ENCODE data around the gene ZNF488. TPM values are rescaled to one million over a fixed set of nuclear protein-coding genes. Genes with fewer than 3 reads are reported as not detected.

Gene ZNF488
- polyA plus RNA-seq, 1 donor from 2014 or later = 0.85 TPM

GRCh38 chr10:47396311-47396717, 12.2 kb upstream of the ZNF488 start:
- Histone ChIP-seq H3K4me3 (ENCODE audit: low read length) (no peak overlapping the region), H2AFZ (ENCODE audit: low read depth, low read length) (no peak overlapping the region)
- TF ChIP-seq EZH2 (IDR thresholded peaks at IDR 0.05; ENCODE audit: borderline replicate concordance, insufficient read depth, low read length, poor library complexity, severe bottlenecking) = no peak
- no peak for TF ChIP-seq CTCF (IDR thresholded peaks at IDR 0.05; ENCODE audit: poor library complexity, severe bottlenecking)
- no peak for TF ChIP-seq TAF1 (IDR thresholded peaks at IDR 0.05; ENCODE audit: low read depth)
- TF ChIP-seq MXI1 (conservative IDR thresholded peaks at IDR 0.05; ENCODE audit: poor library complexity, severe bottlenecking) = no peak
- no peak for TF ChIP-seq POLR2AphosphoS5 (IDR thresholded peaks at IDR 0.05)
- TF ChIP-seq RAD21 (conservative IDR thresholded peaks at IDR 0.05) = no peak
- TF ChIP-seq SMC3 (conservative IDR thresholded peaks at IDR 0.05; ENCODE audit: poor library complexity) = no peak
- no peak for TF ChIP-seq REST (IDR thresholded peaks at IDR 0.05; ENCODE audit: borderline replicate concordance)
- no peak for TF ChIP-seq EP300 (conservative IDR thresholded peaks at IDR 0.05; ENCODE audit: poor library complexity, severe bottlenecking)

GRCh38 chr10:47389619-47390018, 5.5 kb upstream of the ZNF488 start:
- Histone ChIP-seq H3F3A (ENCODE audit: insufficient read depth, low read length, poor library complexity, severe bottlenecking) (no peaks in the 10 kb centered on the region), H3K27ac (ENCODE audit: low read length) (no peak overlapping the region), H2AFZ (ENCODE audit: low read depth, low read length) (no peak overlapping the region), H3K27me3 (ENCODE audit: insufficient read depth, low read depth, low read length) (no peaks in the 10 kb centered on the region), H3K4me3 (ENCODE audit: low read length) (no peak overlapping the region), H3K79me2 (replicated peaks; ENCODE audit: insufficient read depth, low read length) (no peaks in the 10 kb centered on the region), H3K36me3 (ENCODE audit: insufficient read depth, low read length) (no peaks in the 10 kb centered on the region), H3K9me3 (ENCODE audit: low read length) (no peaks in the 10 kb centered on the region), H3K9me2 (ENCODE audit: insufficient read depth, low read length) (no peaks in the 10 kb centered on the region), H4K20me1 (ENCODE audit: insufficient read depth) (no peaks in the 10 kb centered on the region), H3K9ac (ENCODE audit: low read length) (no peak overlapping the region), H3K4me2 (ENCODE audit: low read length) (no peak overlapping the region)
- TF ChIP-seq REST (IDR thresholded peaks at IDR 0.05; ENCODE audit: borderline replicate concordance) = no peak
- TF ChIP-seq MXI1 (conservative IDR thresholded peaks at IDR 0.05; ENCODE audit: poor library complexity, severe bottlenecking) = no peak
- TF ChIP-seq SMC3 (conservative IDR thresholded peaks at IDR 0.05; ENCODE audit: poor library complexity) = no peak
- TF ChIP-seq RAD21 (conservative IDR thresholded peaks at IDR 0.05) = no peak
- no peak for TF ChIP-seq EZH2 (IDR thresholded peaks at IDR 0.05; ENCODE audit: borderline replicate concordance, insufficient read depth, low read length, poor library complexity, severe bottlenecking)
- no peak for TF ChIP-seq TAF1 (IDR thresholded peaks at IDR 0.05; ENCODE audit: low read depth)
- no peak for TF ChIP-seq POLR2AphosphoS5 (IDR thresholded peaks at IDR 0.05)
- no peak for TF ChIP-seq EP300 (conservative IDR thresholded peaks at IDR 0.05; ENCODE audit: poor library complexity, severe bottlenecking)
- TF ChIP-seq CTCF (IDR thresholded peaks at IDR 0.05; ENCODE audit: poor library complexity, severe bottlenecking) = no peak

More at GRCh38 chr10:47396311-47396717, 12.2 kb upstream of the ZNF488 start:
- Histone ChIP-seq H3K9me2 (ENCODE audit: insufficient read depth, low read length) (no peaks in the 10 kb centered on the region), H3K9me3 (ENCODE audit: low read length) (no peaks in the 10 kb centered on the region), H3K27me3 (ENCODE audit: insufficient read depth, low read depth, low read length) (no peaks in the 10 kb centered on the region), H3K9ac (ENCODE audit: low read length) (no peak overlapping the region), H3K79me2 (replicated peaks; ENCODE audit: insufficient read depth, low read length) (no peaks in the 10 kb centered on the region), H3F3A (ENCODE audit: insufficient read depth, low read length, poor library complexity, severe bottlenecking) (no peaks in the 10 kb centered on the region), H3K36me3 (ENCODE audit: insufficient read depth, low read length) (no peaks in the 10 kb centered on the region), H3K4me2 (ENCODE audit: low read length) (no peak overlapping the region), H4K20me1 (ENCODE audit: insufficient read depth) (no peaks in the 10 kb centered on the region), H3K27ac (ENCODE audit: low read length) (no peak overlapping the region)

Data from neural cell (in vitro differentiated cells).